HUDEP-2 (cell line): Measurements from ENCODE around the gene NES.
"Not testable (repeated sequence)": the region's sequence is repeated elsewhere in the genome, so short reads cannot be mapped to it uniquely, and the experiment has no call there.

ENCODE experiments used
- DNase-seq, 76 experiments: peaks; one replicate each; lab custom pipeline; 2025; ENCODE audit not compliant: unreplicated experiment in 76 of 76; lab: John Stamatoyannopoulos, UW

The NES gene

DNA sequence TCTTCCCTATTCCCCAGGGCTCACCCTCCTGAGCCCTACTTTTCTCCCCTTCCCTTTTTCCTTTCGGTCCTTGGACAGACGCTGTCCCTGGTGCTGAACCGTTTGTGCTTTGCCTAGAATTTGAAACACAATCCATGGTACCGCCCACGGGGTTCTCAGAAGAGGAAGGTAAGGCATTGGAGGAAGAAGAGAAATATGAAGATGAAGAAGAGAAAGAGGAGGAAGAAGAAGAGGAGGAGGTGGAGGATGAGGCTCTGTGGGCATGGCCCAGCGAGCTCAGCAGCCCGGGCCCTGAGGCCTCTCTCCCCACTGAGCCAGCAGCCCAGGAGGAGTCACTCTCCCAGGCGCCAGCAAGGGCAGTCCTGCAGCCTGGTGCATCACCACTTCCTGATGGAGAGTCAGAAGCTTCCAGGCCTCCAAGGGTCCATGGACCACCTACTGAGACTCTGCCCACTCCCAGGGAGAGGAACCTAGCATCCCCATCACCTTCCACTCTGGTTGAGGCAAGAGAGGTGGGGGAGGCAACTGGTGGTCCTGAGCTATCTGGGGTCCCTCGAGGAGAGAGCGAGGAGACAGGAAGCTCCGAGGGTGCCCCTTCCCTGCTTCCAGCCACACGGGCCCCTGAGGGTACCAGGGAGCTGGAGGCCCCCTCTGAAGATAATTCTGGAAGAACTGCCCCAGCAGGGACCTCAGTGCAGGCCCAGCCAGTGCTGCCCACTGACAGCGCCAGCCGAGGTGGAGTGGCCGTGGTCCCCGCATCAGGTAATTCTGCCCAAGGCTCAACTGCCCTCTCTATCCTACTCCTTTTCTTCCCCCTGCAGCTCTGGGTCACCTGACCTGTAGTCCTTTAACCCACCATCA, 24.8 kb downstream of the NES start:
- DNase-seq, result peak in 19 of 76 experiments; percentile 2 to 40 (median 14)

DNA sequence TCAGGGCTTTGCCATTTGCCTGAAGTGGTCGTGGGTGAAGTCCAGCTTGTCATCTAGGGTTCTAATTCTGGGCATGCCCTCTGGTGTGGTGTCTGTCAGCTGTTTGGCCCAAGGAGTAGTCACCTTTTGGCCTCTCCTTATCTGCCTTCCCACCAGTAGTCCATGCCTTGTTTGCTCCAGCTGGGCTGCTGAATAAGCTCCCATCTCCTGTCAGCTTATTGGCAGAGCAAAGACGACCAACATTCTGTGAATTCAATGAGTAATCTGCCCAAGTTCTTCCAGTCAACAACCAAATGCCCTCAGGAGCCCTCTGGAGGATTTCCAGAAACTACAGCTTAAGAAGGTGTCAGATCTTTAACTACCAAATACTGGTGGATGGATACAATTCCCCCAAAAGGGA, 28.3 kb downstream of the NES start:
- no peak for DNase-seq

DNA sequence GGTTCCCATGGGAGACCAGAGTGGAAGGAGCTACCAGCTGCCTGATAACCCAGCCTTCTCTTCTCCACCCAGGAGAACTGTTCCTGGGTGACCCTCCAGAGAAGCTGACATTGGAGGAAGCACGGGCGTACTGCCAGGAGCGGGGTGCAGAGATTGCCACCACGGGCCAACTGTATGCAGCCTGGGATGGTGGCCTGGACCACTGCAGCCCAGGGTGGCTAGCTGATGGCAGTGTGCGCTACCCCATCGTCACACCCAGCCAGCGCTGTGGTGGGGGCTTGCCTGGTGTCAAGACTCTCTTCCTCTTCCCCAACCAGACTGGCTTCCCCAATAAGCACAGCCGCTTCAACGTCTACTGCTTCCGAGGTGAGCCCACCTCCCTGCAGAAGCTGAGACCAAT, 28.7 kb downstream of the NES start:
- DNase-seq, result no peak

DNA sequence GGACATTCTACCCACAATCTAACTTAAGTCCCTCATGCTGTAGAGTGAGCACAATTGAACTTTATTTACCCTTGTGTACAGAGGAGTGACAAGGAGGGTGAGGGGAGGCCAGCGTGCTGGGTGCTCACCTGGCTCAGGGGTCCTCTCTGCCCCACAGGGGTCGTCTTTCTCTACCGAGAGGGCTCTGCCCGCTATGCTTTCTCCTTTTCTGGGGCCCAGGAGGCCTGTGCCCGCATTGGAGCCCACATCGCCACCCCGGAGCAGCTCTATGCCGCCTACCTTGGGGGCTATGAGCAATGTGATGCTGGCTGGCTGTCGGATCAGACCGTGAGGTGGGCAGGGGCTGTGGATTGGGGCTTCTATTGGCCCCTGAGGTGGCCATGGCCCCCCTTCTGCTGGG, 29.9 kb downstream of the NES start:
- DNase-seq, result no peak

DNA sequence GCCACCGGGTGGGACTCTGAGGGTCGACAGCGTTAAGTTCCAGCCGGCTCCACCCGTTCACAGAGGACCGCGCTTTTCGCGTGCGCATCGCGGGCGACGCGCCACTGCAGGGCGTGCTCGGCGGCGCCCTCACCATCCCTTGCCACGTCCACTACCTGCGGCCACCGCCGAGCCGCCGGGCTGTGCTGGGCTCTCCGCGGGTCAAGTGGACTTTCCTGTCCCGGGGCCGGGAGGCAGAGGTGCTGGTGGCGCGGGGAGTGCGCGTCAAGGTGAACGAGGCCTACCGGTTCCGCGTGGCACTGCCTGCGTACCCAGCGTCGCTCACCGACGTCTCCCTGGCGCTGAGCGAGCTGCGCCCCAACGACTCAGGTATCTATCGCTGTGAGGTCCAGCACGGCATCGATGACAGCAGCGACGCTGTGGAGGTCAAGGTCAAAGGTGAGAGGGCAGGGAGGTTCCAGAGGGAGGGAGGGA, 30.4 kb downstream of the NES start:
- DNase-seq, result no peak

DNA sequence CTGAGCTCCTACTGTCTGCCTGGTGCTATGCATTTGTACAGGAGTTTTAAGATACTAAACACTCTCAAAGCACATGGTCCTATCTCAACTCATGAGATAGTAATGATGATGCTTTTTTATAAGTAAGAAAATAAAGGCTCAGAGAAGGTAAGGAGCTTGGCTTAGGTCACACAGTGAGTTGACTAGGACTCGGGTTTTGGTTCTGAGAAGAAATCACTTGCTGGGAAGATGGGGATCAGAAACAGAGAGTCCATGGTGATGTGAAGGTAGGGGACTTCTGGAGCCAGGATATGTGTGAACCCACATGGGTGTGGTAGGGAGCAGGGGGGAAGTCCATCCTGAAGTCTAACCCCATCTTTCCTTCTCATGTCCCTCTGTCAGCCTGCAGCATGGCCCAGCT, 31.5 kb downstream of the NES start:
- DNase-seq, result no peak

DNA sequence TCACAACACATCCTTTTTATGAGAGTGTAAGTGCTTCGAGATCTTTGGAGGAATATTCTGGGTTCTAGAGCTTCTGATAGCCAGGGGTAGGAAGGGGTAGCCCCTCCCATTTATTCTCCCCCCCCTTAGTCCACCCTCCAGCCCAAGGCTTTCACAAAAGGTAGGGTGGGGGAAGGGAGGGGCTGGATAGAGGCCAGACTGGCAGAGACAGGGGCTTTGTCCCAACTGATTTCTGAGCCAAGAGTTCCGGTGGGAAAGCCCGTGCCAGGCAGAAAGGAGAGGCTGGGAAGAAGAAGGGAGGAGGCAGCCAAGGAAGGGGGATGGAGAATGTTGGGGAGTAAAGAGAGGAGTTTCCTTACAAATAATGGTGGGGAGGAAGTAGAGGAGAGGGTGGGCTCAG, 32.2 kb downstream of the NES start:
- no peak for DNase-seq

DNA sequence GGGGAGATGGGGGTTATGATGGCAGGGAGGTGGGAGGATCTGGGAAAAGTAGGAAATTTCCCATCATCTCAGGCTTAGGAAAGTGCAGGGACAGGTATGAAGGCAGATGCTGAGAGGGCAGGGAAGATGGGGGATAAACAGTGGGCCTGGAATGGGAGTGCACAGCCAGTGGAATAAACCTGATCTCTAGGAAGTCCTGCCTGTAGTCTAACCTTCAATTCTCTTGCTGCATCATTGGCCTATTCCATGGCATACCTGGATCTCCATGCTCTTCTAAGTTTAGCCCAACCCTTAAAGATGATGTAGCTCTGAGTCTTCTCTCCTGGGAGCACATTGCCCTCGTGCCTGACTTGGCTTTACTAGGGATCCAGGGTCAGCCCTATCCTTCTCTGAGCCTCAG, 32.6 kb downstream of the NES start:
- DNase-seq, result no peak

DNA sequence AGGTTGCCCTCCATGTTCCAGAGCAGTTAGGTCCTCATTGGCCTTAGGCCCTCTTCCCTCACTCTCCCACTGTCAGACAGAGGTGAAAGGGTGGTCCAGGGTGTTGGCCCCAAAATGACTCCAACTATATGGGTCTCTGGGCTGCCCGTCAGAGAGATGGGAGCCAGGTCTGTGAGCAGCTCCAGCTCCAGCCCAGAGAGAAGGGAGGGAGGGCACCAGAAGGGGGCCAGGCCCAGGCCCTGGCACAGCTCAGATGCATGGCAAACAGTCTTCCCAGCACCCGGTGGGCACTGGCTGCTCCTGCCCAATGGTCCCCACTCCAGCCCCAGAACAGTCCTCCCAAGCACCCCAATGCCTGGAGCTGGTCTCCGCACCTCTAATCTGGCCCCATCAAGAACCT, 33.1 kb downstream of the NES start:
- DNase-seq, result no peak

GRCh38 chr1:156643778-156644092, 33.5 kb downstream of the NES start:
- no peak for DNase-seq

DNA sequence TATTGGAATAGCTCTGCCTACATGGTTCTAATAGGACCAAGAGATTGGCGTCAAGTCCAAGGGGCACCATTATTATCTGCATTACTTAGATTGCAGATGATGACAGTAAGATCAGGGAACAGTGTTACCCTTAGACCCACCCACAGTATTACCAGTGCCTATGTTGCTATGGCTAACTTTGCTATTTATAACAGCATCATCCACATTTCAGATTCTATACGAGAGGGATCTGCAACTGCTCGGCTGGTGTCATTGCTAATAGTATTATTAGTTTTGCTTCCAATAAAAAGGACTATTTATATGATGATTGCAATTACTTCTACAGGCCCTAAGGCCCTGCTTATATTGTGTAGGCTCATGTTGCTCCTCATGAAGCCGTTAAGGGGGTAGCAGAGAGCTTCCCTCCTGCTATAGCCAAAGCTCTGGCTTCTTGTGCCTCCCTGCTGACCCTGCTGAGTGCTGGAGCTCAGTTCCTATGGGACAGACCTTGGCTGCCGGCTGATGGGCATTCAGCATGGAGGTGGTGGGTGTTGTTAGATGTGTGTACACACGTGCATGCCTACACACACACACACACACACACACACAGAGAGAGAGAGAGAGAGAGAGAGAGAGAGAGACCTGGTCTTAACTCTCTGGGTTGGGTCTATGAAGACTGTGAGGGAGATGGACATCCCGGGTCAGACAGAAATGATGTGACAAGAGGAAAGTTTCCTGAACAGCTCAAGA, 34.0 kb downstream of the NES start:
- DNase-seq, result no peak

DNA sequence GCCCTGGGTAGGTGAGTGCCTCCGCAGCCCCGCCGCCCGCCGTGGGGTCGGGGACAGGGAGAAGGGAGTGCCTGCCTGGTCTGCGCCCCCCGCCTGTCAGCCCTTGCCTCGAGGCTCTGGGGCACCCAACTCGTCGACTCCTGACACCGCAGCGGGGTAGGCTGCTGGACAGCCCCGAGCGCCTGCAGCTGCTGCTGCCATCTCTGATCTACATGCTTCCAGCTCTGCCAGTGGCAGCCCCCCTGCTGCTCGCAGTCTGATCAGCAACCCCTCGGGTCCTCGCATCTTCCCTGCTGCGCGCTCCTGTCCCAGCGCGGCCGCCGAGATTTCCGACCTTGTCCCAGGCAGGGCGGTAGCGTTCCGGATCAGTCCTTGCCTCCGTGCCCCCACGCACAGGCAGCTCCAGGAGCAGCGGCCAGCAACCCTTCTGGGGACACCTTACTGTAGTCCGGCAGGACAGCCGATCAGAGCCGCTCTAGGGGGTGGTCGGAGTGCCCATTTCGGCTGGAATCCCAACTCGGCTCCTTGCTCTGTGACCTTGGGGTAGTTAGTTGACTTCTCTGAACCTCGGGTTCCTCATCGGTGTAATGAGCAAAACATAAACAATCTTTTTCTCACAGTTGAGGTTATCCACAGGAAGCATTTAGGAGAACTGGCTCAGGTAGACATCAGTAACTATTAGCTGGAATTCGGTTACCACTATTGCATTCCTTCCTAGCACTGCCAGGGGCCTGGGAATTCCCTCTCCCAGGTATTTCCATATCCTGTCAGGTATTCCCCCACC, 34.8 kb downstream of the NES start:
- no peak for DNase-seq

DNA sequence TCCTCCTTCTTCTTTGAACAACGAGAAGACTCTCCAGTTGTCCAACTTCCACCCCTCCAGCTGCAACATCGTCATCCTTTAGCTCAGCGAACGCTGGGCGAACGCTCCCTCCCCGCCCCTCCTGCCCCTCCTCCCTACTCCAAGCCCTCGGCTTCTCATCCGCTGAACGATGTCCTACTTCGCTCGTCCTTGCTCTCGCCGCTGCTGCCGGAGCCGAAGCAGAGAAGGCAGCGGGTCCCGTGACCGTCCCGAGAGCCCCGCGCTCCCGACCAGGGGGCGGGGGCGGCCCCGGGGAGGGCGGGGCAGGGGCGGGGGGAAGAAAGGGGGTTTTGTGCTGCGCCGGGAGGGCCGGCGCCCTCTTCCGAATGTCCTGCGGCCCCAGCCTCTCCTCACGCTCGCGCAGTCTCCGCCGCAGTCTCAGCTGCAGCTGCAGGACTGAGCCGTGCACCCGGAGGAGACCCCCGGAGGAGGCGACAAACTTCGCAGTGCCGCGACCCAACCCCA, 35.4 kb downstream of the NES start, which contains the start of gene BCAN:
BCAN (plus strand) TSS at position 357 of the 504 bp plus-strand sequence. CDS start 3,938 bp downstream, outside the sequence.
- no peak for DNase-seq

- no peak for DNase-seq
Observed at GRCh38 chr1:156640842-156641706, 36.1 kb downstream of the NES start.

- no peak for DNase-seq
Observed at GRCh38 chr1:156639601-156640101, 37.6 kb downstream of the NES start.

GRCh38 chr1:156638189-156638985, 38.8 kb downstream of the NES start:
- DNase-seq, result no peak

DNA sequence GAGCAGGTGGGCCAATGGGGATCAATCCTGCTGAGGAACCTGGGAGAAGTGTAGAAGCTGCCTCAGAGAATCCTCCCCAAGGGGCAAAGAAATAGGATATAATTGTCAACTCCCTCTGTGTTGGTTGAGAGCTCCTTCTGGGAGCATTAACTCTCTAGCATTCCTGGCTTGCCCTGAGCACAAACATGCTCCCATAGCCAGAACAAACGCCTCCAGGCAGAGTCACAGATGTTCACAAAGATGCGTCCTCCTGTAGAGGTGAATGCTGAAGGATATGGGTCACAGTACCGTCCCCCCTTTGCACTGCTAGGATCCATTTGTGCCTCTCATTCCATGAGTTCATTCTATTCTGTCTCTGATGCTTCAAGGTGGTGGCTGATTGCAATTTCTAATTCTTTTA, 44.9 kb downstream of the NES start:
- DNase-seq, result no peak

- not testable (repeated sequence) for DNase-seq
Observed at GRCh38 chr1:156631152-156631551, 46.1 kb downstream of the NES start.

DNA sequence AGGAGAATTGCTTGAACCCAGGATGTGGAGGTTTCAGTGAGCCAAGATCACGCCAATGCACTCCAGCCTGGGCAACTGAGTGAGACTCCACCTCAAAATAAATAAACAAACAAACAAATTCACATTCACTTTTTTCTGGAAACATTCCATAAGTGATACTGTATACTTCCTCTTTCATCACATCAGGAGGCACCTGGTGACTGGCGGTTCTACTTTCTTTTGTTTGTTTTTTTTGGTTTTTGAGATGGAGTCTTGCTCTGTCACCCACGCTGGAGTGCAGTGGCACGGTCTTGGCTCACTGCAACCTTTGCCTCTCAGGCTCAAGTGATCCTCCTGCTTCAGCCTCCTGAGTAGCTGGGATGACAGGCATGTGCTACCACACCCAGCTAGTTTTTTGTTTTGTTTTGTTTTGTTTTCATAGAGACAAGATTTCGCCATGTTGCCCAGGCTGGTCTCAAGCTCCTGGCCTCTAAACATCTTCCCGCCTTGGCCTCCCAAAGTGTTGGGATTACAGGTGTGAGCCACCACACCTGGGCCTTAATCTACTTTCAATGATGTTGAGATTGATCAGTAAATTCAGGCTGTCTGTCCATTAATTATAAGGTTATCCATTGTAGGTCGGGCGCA, 47.3 kb downstream of the NES start:
- DNase-seq, result no peak
